IMR-90 (cell line): ENCODE measurements around the gene GPRC6A. TPM values are rescaled to one million over a fixed set of nuclear protein-coding genes. Genes with fewer than 3 reads are reported as not detected.

ENCODE experiments used
- ATAC-seq: fragments of 200-7000 bp; cut with Tn5 transposase; 2 replicates; pipeline ENCODE4 v1.9.1; 2020; ENCODE audit warnings: low read depth, mild to moderate bottlenecking, moderate library complexity
- BruUV-seq: library from RNA; stranded (reverse); fragments of 400-500 nt; replicated peaks from 2 replicates; lab custom pipeline; 2021; lab: Mats Ljungman, UMichigan
- CTCF ChIA-PET: fragments of 300-600 bp; formaldehyde crosslinking; extraction: SDS; loops from one replicate; lab custom pipeline; 2021; ENCODE audit warnings: antibody characterized with exemption; lab: Yijun Ruan, JAX
- POLR2A ChIA-PET: fragments of 300-600 bp; sonication (Branson Sonifier 250); formaldehyde crosslinking; loops from one replicate; lab custom pipeline; 2022; ENCODE audit warnings: antibody characterized with exemption; ENCODE audit not compliant: unreplicated experiment; lab: Charles Lee
- DNase-seq: peaks from one replicate; pipeline ENCODE4 v3.0.0; 2013
- H2AFZ ChIP-seq: replicated peaks from 2 replicates; pipeline ENCODE3; 2013; ENCODE audit warnings: low read length, mild to moderate bottlenecking; ENCODE audit not compliant: poor library complexity
- H2AK5ac ChIP-seq: 2 replicates; pipeline ENCODE4 v1.6.1; 2013; ENCODE audit warnings: low read depth, low read length, inconsistent platforms
- H2AK9ac ChIP-seq: replicated peaks from 2 replicates; pipeline ENCODE3; 2013; ENCODE audit warnings: mild to moderate bottlenecking, low read depth, low read length, moderate library complexity; ENCODE audit not compliant: poor library complexity
- H2BK120ac ChIP-seq: 2 replicates; pipeline ENCODE4 v1.6.1; 2013; ENCODE audit warnings: low read depth, low read length, inconsistent platforms
- H2BK15ac ChIP-seq: 3 replicates; pipeline ENCODE4 v1.6.1; 2013; ENCODE audit warnings: low read depth, low read length, inconsistent platforms
- H2BK20ac ChIP-seq: 2 replicates; pipeline ENCODE4 v1.6.1; 2013; ENCODE audit warnings: low read depth, mild to moderate bottlenecking, inconsistent platforms, low read length, moderate library complexity
- H2BK5ac ChIP-seq: 2 replicates; pipeline ENCODE4 v1.6.1; 2013; ENCODE audit warnings: mild to moderate bottlenecking, low read depth, low read length, inconsistent platforms; ENCODE audit not compliant: poor library complexity, severe bottlenecking
- H3K14ac ChIP-seq: replicated peaks from 2 replicates; pipeline ENCODE4 v1.6.1; 2013; ENCODE audit warnings: low read depth, low read length, inconsistent platforms
- H3K18ac ChIP-seq: 2 replicates; pipeline ENCODE4 v1.6.1; 2013; ENCODE audit warnings: low read depth, low read length, control low read depth
- H3K23ac ChIP-seq: 2 replicates; pipeline ENCODE4 v1.6.1; 2013; ENCODE audit warnings: low read depth, low read length, inconsistent platforms
- H3K27ac ChIP-seq: 2 replicates; pipeline ENCODE4 v1.5.1; 2013; ENCODE audit warnings: mild to moderate bottlenecking, control low read depth, low read length; ENCODE audit not compliant: insufficient read depth
- H3K27me3 ChIP-seq: 2 replicates; pipeline ENCODE4 v1.6.1; 2013; ENCODE audit warnings: low read length; ENCODE audit not compliant: control insufficient read depth, insufficient read depth
- H3K36me3 ChIP-seq: 2 replicates; pipeline ENCODE4 v1.6.1; 2013; ENCODE audit warnings: low read length, mixed read lengths; ENCODE audit not compliant: control insufficient read depth, insufficient read depth
- H3K4ac ChIP-seq: 2 replicates; pipeline ENCODE4 v1.6.1; 2013; ENCODE audit warnings: low read depth, low read length, inconsistent platforms
- H3K4me1 ChIP-seq: 2 replicates; pipeline ENCODE4 v1.6.1; 2013; ENCODE audit warnings: low read length, mixed read lengths; ENCODE audit not compliant: control insufficient read depth, insufficient read depth
- H3K4me2 ChIP-seq: 2 replicates; pipeline ENCODE4 v1.6.1; 2013; ENCODE audit warnings: low read depth, mild to moderate bottlenecking, control low read depth, low read length, moderate library complexity
- H3K4me3 ChIP-seq: 2 replicates; pipeline ENCODE4 v1.5.1; 2013; ENCODE audit warnings: low read depth, mild to moderate bottlenecking, control low read depth, low read length, moderate library complexity; ENCODE audit not compliant: insufficient read depth
- H3K56ac ChIP-seq: 2 replicates; pipeline ENCODE4 v1.6.1; 2013; ENCODE audit warnings: low read length, inconsistent platforms; ENCODE audit not compliant: insufficient read depth; ENCODE audit errors: extremely low read depth
- H3K79me1 ChIP-seq, 2 experiments: 2 replicates each; pipeline ENCODE4 v1.6.1; 2013; ENCODE audit warnings: low read length in 2 of 2, inconsistent platforms in 1 of 2, low read depth in 1 of 2
- H3K9ac ChIP-seq: 2 replicates; pipeline ENCODE4 v1.6.1; 2013; ENCODE audit warnings: low read depth, low read length, control low read depth
- H3K9me1 ChIP-seq: 2 replicates; pipeline ENCODE4 v1.6.1; 2013; ENCODE audit warnings: low read length, inconsistent platforms; ENCODE audit not compliant: insufficient read depth
- H3K9me3 ChIP-seq: 2 replicates; pipeline ENCODE4 v1.6.1; 2013; ENCODE audit warnings: low read length; ENCODE audit not compliant: control insufficient read depth, insufficient read depth
- H4K20me1 ChIP-seq: 2 replicates; pipeline ENCODE4 v1.6.1; 2013; ENCODE audit warnings: low read length, inconsistent platforms; ENCODE audit not compliant: insufficient read depth
- H4K5ac ChIP-seq: 2 replicates; pipeline ENCODE4 v1.6.1; 2013; ENCODE audit warnings: mild to moderate bottlenecking, low read depth, low read length, control low read depth
- H4K8ac ChIP-seq, 2 experiments: 2 replicates each; pipeline ENCODE4 v1.6.1; 2013; ENCODE audit warnings: low read depth in 2 of 2, low read length in 2 of 2, control low read depth in 1 of 2, inconsistent platforms in 1 of 2
- H4K91ac ChIP-seq: 2 replicates; pipeline ENCODE4 v1.6.1; 2013; ENCODE audit warnings: low read depth, low read length, inconsistent platforms; ENCODE audit not compliant: insufficient read depth
- CEBPB ChIP-seq: IDR thresholded peaks from 2 replicates; pipeline ENCODE4 v1.6.1; 2012; ENCODE audit warnings: low read depth, low read length, improper control_type of control experiment
- ELK1 ChIP-seq: fragments of 150-350 bp; IDR thresholded peaks from 2 replicates; pipeline ENCODE4 v1.6.1; 2016; ENCODE audit warnings: low read depth, mild to moderate bottlenecking, low read length, moderate library complexity, borderline replicate concordance
- FOS ChIP-seq: fragments of 150-350 bp; IDR thresholded peaks from 2 replicates; pipeline ENCODE4 v1.6.1; 2016; ENCODE audit warnings: low read depth, low read length
- MAFK ChIP-seq: IDR thresholded peaks from 2 replicates; pipeline ENCODE4 v1.6.1; 2012; ENCODE audit warnings: low read depth, low read length, improper control_type of control experiment
- MAZ ChIP-seq: IDR thresholded peaks from 2 replicates; pipeline ENCODE4 v1.6.1; 2012; ENCODE audit warnings: low read depth, mild to moderate bottlenecking, low read length, improper control_type of control experiment, moderate library complexity, borderline replicate concordance
- NFE2L2 ChIP-seq: fragments of 150-350 bp; IDR thresholded peaks from 2 replicates; pipeline ENCODE4 v1.6.1; 2016; ENCODE audit warnings: low read depth, mild to moderate bottlenecking, low read length
- POLR2A ChIP-seq: IDR thresholded peaks from 2 replicates; pipeline ENCODE4 v1.6.1; 2012; ENCODE audit warnings: mild to moderate bottlenecking, low read depth, low read length
- RAD21 ChIP-seq: IDR thresholded peaks from 2 replicates; pipeline ENCODE4 v1.6.1; 2012; ENCODE audit warnings: low read length, improper control_type of control experiment
- RFX5 ChIP-seq: IDR thresholded peaks from 2 replicates; pipeline ENCODE4 v1.8.0; 2012; ENCODE audit warnings: low read depth, mild to moderate bottlenecking, low read length, moderate library complexity
- SMC3 ChIP-seq: fragments of 150-350 bp; IDR thresholded peaks from 2 replicates; pipeline ENCODE4 v1.6.1; 2016; ENCODE audit warnings: low read depth, mild to moderate bottlenecking, antibody characterized with exemption, low read length, moderate library complexity
- WGBS, 2 experiments: methylation state at CpG; one replicate each; pipeline versions ENCODE4 v1.1.5 to v1.1.7; 2013; ENCODE audit warnings: missing lambda C conversion rate in 2 of 2; ENCODE audit not compliant: insufficient read length in 1 of 2; ENCODE audit errors: extremely low coverage in 2 of 2; 5-methylcytosine and 5-hydroxymethylcytosine counted together
- dilution Hi-C: fragments of 300-500 bp; cut with HindIII; formaldehyde crosslinking; loops from one replicate; pipeline ENCODE4 v1.14.3; 2018; ENCODE audit warnings: low sequenced_read_pairs; ENCODE audit not compliant: unreplicated experiment
- in situ Hi-C: fragments of 300-500 bp; cut with MboI; formaldehyde crosslinking; loops from 3 replicates; pipeline ENCODE4 v1.14.3; 2019; ENCODE audit warnings: low sequenced_read_pairs, inconsistent platforms, mixed read lengths
- intact Hi-C: fragments of 100-400 bp; cut with micrococcal nuclease; formaldehyde crosslinking; loops from 2 replicates; pipeline ENCODE4 v1.10.0; 2022
- polyA plus RNA-seq, 3 experiments: library from polyadenylated mRNA; depleted of rRNA; stranded (reverse); fragments of >200 nt; gene quantifications; 2 replicates each; pipeline ENCODE4 v1.2.3, GENCODE V29; 2012; ENCODE audit warnings: low replicate concordance in 1 of 3
- total RNA-seq: library from RNA; depleted of rRNA; stranded (reverse); fragments of >200 nt; gene quantifications from 2 replicates; pipeline ENCODE4 v1.2.3, GENCODE V29; 2012
- TF ChIP-seq, protein P1 (sequence below): conservative IDR thresholded peaks from 2 replicates; pipeline ENCODE4 v1.5.1; 2012; ENCODE audit warnings: mild to moderate bottlenecking, low read depth, low read length, improper control_type of control experiment

The GPRC6A gene
- total and polyA plus RNA-seq, 2 of the 4 experiments (the other 2 are of a cell fraction), result not detected

DNA sequence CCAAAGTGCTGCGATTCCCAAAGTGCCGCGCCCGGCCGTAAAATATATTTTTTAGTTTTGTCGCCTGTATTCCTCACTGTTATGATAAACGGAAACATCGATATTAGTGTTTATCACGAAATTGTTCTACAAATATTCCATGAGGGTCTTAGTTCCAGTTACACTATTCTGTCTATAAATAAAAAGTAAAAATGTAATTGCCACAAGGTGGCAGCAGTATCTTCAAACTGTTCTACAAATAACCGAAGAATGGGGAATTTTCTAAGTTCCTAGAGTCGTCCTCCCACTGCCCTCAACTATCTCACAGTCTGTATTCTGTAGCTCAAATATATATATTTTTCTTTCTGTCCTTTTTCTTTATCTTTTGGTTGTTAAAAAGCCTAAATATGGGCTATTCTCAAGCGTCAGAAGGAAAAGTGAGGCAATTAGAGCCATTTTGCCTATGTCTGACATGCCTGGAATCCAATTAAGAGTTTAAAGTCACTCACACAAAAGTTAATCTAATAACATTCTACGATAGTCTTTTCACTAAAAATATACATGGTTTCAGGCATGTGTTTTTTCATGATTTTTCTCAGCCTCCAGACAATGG lies 49.2 kb downstream of the GPRC6A start:
- no peak overlapping the region for H2BK15ac ChIP-seq
- H2AK5ac ChIP-seq, result no peak overlapping the region
- H4K8ac ChIP-seq, result no peak overlapping the region
- no peak overlapping the region for H3K4me2 ChIP-seq
- no peak overlapping the region for H3K18ac ChIP-seq
- dilution Hi-C loops, result no loop called here
- H4K91ac ChIP-seq, result no peak overlapping the region
- no TSS peak for BruUV-seq
- in situ Hi-C loops, result no loop called here
- no peaks in the 10 kb centered on the region for H4K20me1 ChIP-seq
- TF ChIP-seq MAZ, result no peak
- TF ChIP-seq, protein P1, sequence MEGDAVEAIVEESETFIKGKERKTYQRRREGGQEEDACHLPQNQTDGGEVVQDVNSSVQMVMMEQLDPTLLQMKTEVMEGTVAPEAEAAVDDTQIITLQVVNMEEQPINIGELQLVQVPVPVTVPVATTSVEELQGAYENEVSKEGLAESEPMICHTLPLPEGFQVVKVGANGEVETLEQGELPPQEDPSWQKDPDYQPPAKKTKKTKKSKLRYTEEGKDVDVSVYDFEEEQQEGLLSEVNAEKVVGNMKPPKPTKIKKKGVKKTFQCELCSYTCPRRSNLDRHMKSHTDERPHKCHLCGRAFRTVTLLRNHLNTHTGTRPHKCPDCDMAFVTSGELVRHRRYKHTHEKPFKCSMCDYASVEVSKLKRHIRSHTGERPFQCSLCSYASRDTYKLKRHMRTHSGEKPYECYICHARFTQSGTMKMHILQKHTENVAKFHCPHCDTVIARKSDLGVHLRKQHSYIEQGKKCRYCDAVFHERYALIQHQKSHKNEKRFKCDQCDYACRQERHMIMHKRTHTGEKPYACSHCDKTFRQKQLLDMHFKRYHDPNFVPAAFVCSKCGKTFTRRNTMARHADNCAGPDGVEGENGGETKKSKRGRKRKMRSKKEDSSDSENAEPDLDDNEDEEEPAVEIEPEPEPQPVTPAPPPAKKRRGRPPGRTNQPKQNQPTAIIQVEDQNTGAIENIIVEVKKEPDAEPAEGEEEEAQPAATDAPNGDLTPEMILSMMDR, result peak; percentile 46
- TF ChIP-seq RAD21, result no peak; the same call in 1 of the 2 replicates
- no peak for TF ChIP-seq MAFK
- no peak for TF ChIP-seq RFX5
- TF ChIP-seq POLR2A, result no peak
- no peak for TF ChIP-seq CEBPB
- no peak for TF ChIP-seq FOS
- peak; percentile 32; the same call in 1 of the 2 replicates for TF ChIP-seq SMC3
- no peak for TF ChIP-seq NFE2L2
- no peak for TF ChIP-seq ELK1
- CTCF ChIA-PET, result interaction anchor here (1.8 kb wide), 1 partner anchor 65 kb away, joined by 5 read pairs; no protein-coding TSS in a partner anchor
- no peak overlapping the region for H3K23ac ChIP-seq
- no peaks in the 10 kb centered on the region for H3K9me1 ChIP-seq
- H3K9ac ChIP-seq, result no peak overlapping the region
- intact Hi-C loops, result loop anchor here (1.0 to 2.0 kb wide), 2 partner anchors 68 to 189 kb away; no protein-coding TSS in a partner anchor
- ATAC-seq (peak; percentile 67; the same call in 1 of the 2 replicates), DNase-seq (peak; percentile 36)
- H3K4me3 ChIP-seq, result no peak overlapping the region
- no peaks in the 10 kb centered on the region for H3K9me3 ChIP-seq
- H3K27ac ChIP-seq, result no peak overlapping the region
- H2AFZ ChIP-seq, result no peak overlapping the region
- no peaks in the 10 kb centered on the region for H3K36me3 ChIP-seq
- H3K14ac ChIP-seq, result no peak overlapping the region
- no peaks in the 10 kb centered on the region for H3K27me3 ChIP-seq
- no peak overlapping the region for H2BK5ac ChIP-seq
- POLR2A ChIA-PET, result no interaction called here
- H3K4ac ChIP-seq, result no peak overlapping the region
- H3K4me1 ChIP-seq, result no peaks in the 10 kb centered on the region
- no peak overlapping the region for H4K5ac ChIP-seq
- H3K56ac ChIP-seq, result no peak overlapping the region
- H3K79me1 ChIP-seq, result no peaks in the 10 kb centered on the region
- WGBS, 2 experiments, result no CpG with 5 or more reads among the region's 13 CpGs
- no peak overlapping the region for H2AK9ac ChIP-seq
- no peak overlapping the region for H2BK20ac ChIP-seq
- H2BK120ac ChIP-seq, result no peak overlapping the region
